MG63 (cell line): ENCODE data around the gene ATG10. TPM values are rescaled to one million over a fixed set of nuclear protein-coding genes. Genes with fewer than 3 reads are reported as not detected.

ENCODE experiments used
- DNase-seq: peaks from one replicate; pipeline ENCODE4 v3.0.0-alpha.2; 2020
- H3K27me3 ChIP-seq: fragments of 250-450 bp; sonication (Bioruptor Pico); 2 replicates; pipeline ENCODE4 v1.5.1; 2020; ENCODE audit warnings: mild to moderate bottlenecking, moderate library complexity
- H3K36me3 ChIP-seq: fragments of 250-450 bp; sonication (Bioruptor Pico); 2 replicates; pipeline ENCODE4 v1.5.1; 2020; ENCODE audit warnings: mild to moderate bottlenecking, moderate library complexity
- H3K4me3 ChIP-seq: fragments of 250-450 bp; sonication (Bioruptor Pico); 2 replicates; pipeline ENCODE4 v1.5.1; 2020; ENCODE audit warnings: mild to moderate bottlenecking, moderate library complexity
- H3K9me3 ChIP-seq: fragments of 250-450 bp; sonication (Bioruptor Pico); 2 replicates; pipeline ENCODE4 v1.5.1; 2020; ENCODE audit warnings: mild to moderate bottlenecking, moderate library complexity
- total RNA-seq: library from RNA; depleted of rRNA; stranded (reverse); fragments of >200 nt; shearing (Covaris generic); gene quantifications from 2 replicates; pipeline ENCODE4 v1.2.3, GENCODE V29; 2014; ENCODE audit warnings: low replicate concordance

ATG10 gene
- total RNA-seq, 1 experiment from 2014 or later: 3.1 TPM

DNA sequence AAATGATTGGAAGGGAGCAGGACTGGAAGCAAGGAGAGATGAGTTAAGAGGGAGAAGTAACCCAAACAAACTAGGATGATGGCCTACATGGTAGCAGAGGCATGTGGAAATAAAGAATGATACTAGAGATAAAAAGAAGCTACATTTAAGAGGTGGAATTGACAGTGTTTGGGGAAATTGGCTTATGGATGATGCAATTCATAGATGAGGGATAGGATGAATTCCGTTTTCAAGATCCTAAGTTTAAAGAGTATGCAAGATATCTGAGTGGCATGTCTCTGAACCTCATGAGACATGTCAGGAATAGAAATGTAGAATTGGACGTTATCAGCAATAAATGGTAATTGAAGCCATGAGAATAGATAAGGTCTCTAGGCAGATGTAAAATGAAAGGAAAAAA is 232.7 kb downstream of the ATG10 start:
- H3K27me3 ChIP-seq: no peaks in the 10 kb centered on the region

DNA sequence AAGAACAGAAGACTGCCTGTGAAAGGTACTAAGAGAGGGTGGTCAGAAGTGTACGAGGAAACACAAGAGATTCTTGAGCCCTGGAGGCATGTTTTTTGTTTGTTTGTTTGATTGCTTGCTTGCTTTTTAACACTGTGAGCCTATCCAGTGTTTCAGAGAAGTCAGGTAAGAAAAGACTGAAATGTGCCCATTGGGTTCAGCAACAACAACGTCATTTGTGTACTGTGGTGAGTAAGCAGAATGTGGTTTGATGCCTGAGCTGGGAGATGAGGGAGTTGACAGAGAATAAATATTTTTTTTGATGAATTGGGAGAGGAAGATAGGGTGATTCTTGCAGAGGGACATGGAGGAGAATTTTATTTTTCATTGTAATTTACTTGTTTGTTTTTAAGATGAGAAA is 233.2 kb downstream of the ATG10 start:
- Histone ChIP-seq H3K4me3 (no peak overlapping the region), H3K36me3 (no peaks in the 10 kb centered on the region)

More for the DNA sequence above, 232.7 kb downstream of the ATG10 start:
- H3K4me3 ChIP-seq: no peak overlapping the region
- no peaks in the 10 kb centered on the region for H3K9me3 ChIP-seq
- DNase-seq: no peak
- no peaks in the 10 kb centered on the region for H3K36me3 ChIP-seq

DNA sequence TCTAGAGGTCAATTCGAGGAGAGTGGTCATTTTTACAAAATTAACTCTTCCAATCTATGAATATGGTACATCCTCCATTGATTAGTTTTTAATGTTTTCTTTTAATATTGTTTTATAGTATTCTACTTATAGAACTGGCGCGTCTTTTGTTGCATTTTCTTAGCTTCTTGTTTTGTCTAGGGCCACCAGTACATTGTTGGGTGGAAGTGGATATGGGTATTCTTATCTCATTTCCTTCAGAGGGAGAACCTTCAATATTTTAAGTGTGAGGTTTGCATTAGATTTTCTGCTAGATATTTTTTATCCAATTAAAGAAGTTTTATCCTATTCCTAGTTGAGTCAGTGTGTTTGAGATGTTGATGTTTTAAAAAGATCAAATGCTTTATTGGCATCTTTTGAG is 236.5 kb downstream of the ATG10 start:
- H3K36me3 ChIP-seq: no peaks in the 10 kb centered on the region
- DNase-seq: no peak
- H3K27me3 ChIP-seq: no peaks in the 10 kb centered on the region
- H3K9me3 ChIP-seq: no peaks in the 10 kb centered on the region
- H3K4me3 ChIP-seq: no peak overlapping the region

More for the DNA sequence above, 233.2 kb downstream of the ATG10 start:
- no peak for DNase-seq
- H3K9me3 ChIP-seq: no peaks in the 10 kb centered on the region
- H3K27me3 ChIP-seq: no peaks in the 10 kb centered on the region

DNA sequence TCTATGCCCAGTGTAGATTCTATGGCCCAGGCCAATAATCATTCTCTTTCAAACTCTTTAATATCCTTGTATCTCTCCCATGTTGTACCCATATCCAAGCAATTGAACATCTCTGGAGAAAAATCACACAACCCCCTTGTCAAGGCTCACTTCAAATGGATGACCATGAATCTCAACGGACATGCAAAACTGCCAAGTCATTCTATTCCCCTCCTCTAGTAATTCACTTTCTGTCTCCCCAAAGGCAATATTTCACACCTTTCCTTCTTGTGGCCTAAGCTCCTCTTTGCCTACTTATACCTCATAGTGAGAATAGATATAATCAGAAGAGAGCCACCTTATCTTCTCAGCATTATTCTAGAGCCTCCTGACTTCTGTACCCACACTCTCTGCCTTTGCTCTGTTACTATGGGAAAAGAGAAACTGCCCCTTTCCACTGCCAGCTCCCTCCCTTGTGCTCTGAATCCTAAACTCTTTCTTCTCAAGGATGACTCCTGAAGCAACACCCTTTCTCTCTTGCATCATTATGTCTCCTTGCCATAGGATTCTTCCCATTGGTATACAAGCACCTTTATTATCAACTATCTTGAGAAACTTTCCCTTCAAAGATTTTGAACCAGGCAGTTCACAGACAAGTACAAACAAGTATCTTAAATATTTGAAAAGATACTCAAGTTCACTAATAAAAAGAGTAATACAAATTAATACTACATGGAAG is 240.2 kb downstream of the ATG10 start:
- Histone ChIP-seq H3K36me3 (no peaks in the 10 kb centered on the region), H3K9me3 (no peaks in the 10 kb centered on the region), H3K27me3 (no peaks in the 10 kb centered on the region)

DNA sequence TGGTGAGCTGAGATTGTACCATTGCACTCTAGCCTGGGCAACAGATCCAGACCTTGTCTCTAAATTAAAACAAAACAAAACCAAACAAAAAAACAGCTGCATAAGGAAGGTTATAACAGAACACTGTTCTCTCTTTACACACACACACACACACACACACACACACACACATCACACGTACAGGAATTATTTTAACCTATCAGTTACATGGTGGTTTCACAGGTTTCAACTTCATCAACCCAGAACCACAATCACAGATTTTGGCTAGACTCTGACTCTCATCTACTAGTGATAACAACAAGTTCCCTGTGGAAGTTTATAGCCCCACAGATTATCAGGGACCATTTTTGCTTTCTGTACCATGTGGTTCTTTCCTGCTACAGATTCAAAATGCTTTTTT is 246.1 kb downstream of the ATG10 start:
- no peak for DNase-seq
- Histone ChIP-seq H3K36me3 (no peaks in the 10 kb centered on the region), H3K4me3 (no peak overlapping the region), H3K9me3 (no peaks in the 10 kb centered on the region), H3K27me3 (no peaks in the 10 kb centered on the region)

More for the DNA sequence above, 240.2 kb downstream of the ATG10 start:
- DNase-seq: no peak
- H3K4me3 ChIP-seq: no peak overlapping the region

DNA sequence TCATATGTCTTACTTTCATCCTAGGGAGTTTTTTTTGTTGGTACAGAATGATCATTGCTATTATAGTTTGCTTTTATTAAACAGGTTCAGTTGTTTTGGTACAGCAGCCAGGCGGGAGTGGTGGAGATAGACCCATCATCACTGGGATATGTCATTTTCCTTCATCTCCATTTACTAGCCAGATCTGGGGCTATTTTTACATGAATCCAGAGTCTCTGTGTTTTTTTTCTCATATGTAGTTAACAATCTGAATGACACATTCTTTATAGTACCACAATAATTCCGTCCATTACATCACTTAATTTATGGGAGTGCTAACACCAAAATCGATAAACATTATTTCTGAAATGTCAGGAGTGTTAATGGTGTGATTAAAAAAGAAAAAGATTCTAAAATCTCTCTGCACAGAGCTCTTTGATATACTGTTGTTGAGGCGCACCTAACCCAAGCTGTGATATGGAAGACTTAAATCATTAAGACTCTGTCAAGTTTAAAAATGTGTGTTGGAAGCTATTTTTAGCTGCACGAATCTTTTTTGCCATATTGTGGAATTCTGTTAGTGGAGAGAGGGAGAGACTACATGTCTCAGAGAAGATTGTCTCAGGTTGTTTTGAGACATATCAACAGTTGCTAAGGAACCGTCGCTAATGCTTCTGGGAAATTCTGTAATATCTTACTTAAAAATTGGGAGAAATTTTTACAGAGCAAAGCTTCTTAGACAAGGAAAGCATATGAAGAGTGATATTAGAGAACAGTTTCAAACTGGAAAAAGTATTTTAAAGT is 246.7 kb downstream of the ATG10 start:
- no peak for DNase-seq
- no peak overlapping the region for H3K4me3 ChIP-seq
- no peaks in the 10 kb centered on the region for H3K36me3 ChIP-seq
- no peaks in the 10 kb centered on the region for H3K27me3 ChIP-seq
- no peaks in the 10 kb centered on the region for H3K9me3 ChIP-seq

DNA sequence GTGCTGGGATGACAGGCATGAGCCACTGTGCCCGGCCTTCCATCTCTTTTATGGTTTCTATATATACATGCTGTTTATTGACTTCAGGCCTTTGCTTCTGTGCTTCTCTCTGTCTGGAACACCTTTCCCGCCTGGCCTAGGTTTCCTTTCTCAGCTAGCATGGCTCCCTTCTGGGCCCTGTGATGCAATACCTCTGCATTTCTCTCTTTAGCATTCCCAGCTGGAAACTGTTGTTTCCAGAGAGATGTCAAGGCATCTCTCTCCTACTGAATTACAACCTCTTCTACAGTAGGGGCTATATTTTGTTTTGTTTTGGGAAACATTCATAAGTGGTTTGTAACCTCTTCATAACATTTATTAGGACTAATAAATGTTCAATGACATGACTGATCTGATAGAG is 249.2 kb downstream of the ATG10 start:
- no peak for DNase-seq
- Histone ChIP-seq H3K27me3 (no peaks in the 10 kb centered on the region), H3K9me3 (no peaks in the 10 kb centered on the region), H3K36me3 (no peaks in the 10 kb centered on the region), H3K4me3 (no peak overlapping the region)

DNA sequence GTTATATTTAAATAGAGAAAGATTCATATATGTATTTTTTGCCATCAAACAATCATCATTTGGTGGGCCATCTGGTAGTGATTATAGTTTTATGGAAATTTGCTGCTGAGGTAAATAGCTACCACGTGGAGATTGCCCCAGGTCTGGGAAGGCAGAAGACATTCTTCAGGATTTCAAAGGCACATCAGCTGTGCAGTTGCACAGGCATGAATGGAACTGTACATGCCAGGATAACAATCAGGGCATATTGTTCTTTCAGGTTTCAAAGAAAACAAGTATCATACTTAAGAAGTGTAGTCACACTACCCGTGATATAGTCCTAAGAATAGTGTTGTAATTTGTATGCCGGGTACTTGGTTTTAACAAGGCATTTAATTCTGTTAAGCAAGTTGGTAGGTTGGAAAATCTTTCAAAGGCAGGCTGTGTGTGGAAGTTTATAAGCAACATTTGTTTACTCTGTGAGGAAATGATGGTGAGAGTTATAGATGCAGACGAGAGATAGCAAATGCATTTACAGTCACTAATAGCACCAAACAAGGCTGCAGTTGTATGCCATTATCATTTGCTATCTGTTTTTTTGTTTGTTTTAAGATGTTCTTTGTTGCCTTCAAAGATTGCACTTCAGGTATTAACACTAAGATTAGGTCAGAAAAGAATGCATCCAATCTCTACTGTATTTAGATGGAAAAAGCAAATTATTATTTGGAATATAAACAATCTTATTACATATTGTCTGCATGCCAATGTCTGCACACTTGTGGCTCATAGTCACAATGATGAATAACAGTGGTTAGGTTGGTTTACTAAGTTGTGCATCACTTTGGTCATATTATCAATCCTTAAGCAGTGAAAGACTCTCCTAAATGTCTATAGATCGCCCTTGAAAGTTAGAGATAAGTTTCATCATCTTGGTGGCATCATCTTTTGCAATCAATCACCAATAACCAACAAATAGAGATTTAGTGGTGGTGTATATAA is 251.1 kb downstream of the ATG10 start:
- no peaks in the 10 kb centered on the region for H3K27me3 ChIP-seq
- no peaks in the 10 kb centered on the region for H3K36me3 ChIP-seq
- H3K9me3 ChIP-seq: no peaks in the 10 kb centered on the region
- H3K4me3 ChIP-seq: no peak overlapping the region
- DNase-seq: no peak

DNA sequence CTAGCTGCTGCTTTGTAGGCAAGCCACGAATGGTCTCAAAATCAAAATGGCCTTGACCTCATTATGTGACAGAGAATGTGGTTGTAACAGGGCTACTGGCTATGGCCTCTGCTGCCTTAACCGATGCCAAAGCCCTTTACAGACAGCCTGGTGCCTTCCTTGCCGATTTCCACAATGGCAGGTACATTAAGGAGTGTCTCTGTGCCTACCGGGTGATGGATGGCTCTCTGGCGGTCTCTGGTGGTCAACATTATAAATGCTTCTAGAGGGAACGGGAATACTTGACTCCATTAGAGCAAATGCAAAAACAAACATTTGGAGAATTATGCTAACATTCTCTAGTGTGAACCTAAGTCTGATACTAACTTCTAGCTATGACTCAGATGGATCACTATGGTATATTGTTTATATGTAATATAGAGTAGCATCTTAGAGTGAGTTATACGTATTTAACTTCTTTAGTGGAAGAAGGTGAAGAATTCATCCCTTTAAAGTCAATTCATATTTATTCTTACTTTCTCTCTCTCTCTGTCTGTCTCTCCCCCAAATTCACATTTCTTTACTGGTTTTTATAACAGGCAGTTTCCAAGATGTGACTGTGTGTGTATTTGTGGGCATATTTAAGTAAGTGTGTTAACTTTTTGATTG is 253.8 kb downstream of the ATG10 start:
- Histone ChIP-seq H3K9me3 (no peaks in the 10 kb centered on the region), H3K36me3 (no peaks in the 10 kb centered on the region), H3K27me3 (no peaks in the 10 kb centered on the region), H3K4me3 (no peak overlapping the region)
- peak; percentile 62 for DNase-seq

DNA sequence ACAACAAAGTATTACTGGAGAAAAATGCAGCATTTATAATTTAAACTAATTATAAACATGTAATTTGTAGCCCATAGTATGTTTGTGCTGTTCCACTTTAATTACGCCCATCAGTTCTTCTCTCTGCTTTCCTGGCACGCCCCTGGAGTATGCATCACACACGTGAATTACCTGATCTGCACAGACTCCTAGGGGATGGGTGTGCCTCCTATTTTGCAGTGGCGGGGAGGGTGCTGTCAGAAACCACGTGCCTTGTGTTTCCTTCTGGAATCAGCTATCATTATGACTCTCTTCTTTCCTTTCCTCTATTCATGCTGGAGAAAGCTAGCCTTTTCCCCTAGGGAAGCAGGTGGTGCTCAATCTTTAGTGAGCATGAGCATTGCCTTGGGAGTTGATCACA is 263.1 kb downstream of the ATG10 start:
- no peak for DNase-seq
- Histone ChIP-seq H3K27me3 (no peaks in the 10 kb centered on the region), H3K4me3 (no peak overlapping the region), H3K36me3 (no peaks in the 10 kb centered on the region), H3K9me3 (no peaks in the 10 kb centered on the region)

DNA sequence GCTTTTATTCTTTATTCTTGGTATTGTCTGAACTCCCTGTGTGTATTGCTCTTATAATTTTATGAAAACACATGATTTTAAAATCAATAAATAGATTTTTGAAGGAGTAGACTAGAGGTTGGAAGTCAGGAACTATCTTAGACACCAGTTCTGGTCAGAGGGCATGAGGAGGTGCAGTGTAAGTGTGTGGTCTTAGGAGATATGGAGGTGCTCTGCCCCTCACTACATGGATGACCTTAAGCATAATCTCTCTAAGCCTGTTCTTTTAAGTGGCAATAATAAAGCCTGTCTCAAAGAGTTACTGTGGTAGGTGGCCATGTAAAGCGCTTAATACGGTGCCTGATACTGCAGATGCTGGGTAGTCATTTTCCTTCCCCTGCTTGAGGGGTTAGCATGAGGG is 272.3 kb downstream of the ATG10 start:
- Histone ChIP-seq H3K9me3 (peaks cover 13% of the 10 kb centered on the region), H3K27me3 (no peaks in the 10 kb centered on the region), H3K36me3 (no peaks in the 10 kb centered on the region), H3K4me3 (no peak overlapping the region)
- DNase-seq: no peak

DNA sequence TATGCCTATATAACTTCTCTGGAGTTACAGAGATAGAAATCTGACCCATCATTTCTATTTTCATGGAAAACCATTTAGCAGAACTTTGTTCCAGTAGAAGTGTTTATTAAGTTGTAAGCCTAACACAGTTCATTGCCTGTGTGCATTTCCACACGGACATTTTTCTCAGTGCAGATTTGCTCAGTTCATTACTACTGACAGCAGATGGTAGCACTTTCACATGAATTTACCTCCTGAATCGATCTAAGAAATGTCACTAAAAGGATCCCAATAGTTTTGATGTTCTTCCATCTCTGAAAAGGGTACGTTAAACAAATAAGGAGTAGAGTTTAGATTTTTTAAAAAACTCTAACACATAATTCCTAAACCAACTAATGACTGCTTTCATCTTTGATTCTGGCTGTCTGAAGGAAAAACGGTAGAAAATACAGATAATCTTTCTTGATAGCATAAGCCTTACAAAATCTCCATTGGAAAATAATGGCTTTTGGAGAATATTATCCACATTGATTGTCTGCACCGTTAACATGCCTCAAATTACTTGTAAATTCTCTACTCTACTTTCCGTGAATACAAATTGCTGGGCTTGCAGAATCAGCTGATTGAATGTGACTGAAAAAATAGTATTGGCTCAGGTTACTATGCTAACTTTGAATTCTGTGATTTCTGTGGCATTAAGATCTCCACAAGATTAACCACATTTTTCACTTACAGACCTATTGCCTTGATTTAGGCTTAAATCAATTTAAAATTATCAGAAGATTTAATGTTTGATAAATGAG is 273.2 kb downstream of the ATG10 start:
- H3K36me3 ChIP-seq: no peaks in the 10 kb centered on the region
- no peak for DNase-seq
- H3K27me3 ChIP-seq: no peaks in the 10 kb centered on the region

DNA sequence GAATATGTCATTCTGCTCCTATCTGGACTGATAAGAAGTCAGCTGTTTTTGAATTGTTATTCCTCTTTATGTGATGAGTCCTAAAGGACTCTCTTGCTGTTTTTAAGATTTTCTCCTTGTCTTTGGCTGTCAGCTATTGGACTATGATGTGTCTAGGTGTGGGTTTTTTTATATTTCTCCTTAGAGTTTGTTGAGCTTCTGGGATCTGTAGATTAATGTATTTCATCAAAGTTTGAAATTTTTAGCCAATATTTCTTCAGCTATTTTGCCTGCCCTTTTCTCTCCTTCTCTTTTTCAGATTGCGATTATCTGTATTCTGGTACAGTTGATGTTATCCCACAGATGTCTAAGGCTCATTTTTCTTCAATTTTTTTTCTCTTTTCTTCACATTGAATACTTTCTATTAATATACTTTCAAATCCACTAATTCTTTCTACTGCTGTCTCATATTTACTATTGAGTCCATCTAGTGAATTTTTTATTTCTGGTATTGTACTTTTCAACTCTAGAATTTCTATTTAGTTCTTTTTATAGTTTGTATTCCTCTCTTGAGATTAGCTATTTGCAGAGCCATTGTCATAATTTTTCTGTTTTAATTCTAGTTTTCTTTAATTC is 275.2 kb downstream of the ATG10 start:
- Histone ChIP-seq H3K27me3 (no peaks in the 10 kb centered on the region), H3K4me3 (no peak overlapping the region), H3K36me3 (no peaks in the 10 kb centered on the region), H3K9me3 (peaks cover 13% of the 10 kb centered on the region)
- no peak for DNase-seq

More for the DNA sequence above, 273.2 kb downstream of the ATG10 start:
- H3K9me3 ChIP-seq: peaks cover 13% of the 10 kb centered on the region
- no peak overlapping the region for H3K4me3 ChIP-seq

DNA sequence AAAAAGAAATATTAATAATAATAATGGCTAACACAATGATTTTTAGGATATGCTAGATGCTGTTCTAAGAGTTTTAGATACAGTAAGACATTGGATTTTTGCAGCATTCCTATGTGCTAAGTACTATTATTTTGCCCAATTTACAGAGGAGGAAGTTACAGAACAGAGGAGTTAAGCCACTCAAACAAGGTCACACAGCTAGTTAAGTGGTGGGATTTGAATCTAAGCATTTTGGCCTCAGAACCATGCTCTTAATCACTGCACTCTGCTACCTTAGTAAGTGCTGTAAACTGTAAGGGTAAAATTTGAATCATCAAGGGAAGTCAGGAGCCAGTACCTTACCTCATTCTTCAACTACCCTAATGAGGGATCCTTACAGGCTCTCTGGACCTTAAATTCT is 280.9 kb downstream of the ATG10 start:
- H3K4me3 ChIP-seq: no peak overlapping the region
- no peaks in the 10 kb centered on the region for H3K27me3 ChIP-seq
- 0 out of 2 replicates have a peak, but pooled peaks cover under 1% of the 10 kb centered on the region for H3K9me3 ChIP-seq
- H3K36me3 ChIP-seq: no peaks in the 10 kb centered on the region
- DNase-seq: no peak

DNA sequence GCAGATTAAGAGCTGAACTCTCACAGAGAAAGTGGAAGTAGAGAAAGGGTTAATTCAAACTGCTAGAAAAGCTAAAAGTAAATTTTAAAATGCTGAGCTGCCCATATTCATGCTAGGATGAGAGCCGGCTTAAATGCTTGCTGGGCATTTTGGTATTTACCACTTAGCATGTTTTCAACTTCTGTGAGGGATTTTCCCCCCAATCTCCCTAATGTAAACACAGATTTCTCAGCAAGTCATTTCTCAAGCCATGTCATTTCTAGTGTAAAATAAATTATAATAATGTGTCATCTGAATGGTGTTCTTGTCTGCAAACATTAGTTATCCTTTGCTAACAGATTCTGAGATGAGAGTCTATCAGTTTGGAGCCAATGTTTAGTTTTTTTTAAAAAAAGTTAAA is 284.0 kb downstream of the ATG10 start:
- Histone ChIP-seq H3K36me3 (no peaks in the 10 kb centered on the region), H3K4me3 (no peak overlapping the region), H3K9me3 (no peaks in the 10 kb centered on the region), H3K27me3 (no peaks in the 10 kb centered on the region)
- DNase-seq: no peak
